Posterior cingulate gyrus (tissue), 11 donors: Measurements from ENCODE around the gene ZNF565.
A peak's percentile ranks its signal among the peaks of the same experiment; 100 is the strongest.
"Not testable (repeated sequence)": the region's sequence is repeated elsewhere in the genome, so short reads cannot be mapped to it uniquely, and the experiment has no call there.

Experiments
- DNase-seq, 10 donors: peaks; one replicate each; pipeline versions ENCODE4 v3.0.0 to v3.0.0-alpha.2; 2020 to 2021; ENCODE audit warnings: mixed read lengths in 3 of 10
- intact Hi-C: fragments of 100-400 bp; cut with DNase I; formaldehyde crosslinking; loops from one replicate; pipeline ENCODE4 v1.15.1; 2023

The ZNF565 gene

GRCh38 chr19:36215276-36216123, 1.0 kb upstream of the ZNF565 start:
- no peak for DNase-seq
- intact Hi-C loops = no loop called here

GRCh38 chr19:36212895-36213294, 1.6 kb downstream of the ZNF565 start:
- no peak for DNase-seq
- intact Hi-C loops = no loop called here

DNA sequence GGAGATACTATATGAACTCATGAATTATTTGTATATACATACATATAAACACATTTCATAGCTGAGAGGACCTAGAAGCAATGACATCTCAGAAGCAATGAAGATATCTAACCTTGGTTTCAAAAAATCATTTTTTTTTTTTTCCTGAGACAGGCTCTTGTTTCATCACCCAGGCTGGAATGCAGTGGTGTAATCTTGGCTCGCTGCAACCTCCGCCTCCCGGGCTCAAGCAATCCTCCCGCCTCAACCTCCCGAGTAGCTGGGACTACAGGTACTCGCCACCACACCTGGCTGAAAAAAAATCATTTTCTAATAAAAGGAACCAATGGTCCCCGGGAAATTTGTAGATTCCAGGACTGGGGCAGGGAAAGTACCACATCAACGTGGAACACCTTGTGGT, 4.0 kb downstream of the ZNF565 start:
- peak in 2 of 10 donors; percentile 41 to 42 for DNase-seq
- intact Hi-C loops = no loop called here

DNA sequence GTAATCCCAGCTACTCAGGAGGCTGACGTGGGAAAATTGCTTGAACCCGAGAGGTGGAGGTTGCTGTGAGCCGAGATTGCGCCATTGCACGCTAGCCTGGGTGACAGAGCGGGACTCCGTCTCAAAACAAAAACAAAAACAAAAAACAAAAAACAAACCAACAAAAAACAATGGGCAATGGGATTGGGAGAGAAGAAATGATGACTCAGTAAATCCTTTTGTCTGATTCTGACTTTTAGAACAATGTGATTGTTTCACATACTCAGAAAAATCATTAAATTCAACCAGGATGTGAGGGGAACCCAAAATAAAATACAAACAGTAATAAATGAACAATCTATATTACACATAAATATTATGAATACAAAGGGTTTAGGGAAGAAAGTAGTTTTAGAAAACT, 5.1 kb downstream of the ZNF565 start:
- no peak for DNase-seq
- intact Hi-C loops = no loop called here

GRCh38 chr19:36207605-36208252, 6.7 kb downstream of the ZNF565 start:
- DNase-seq = peak in 1 of 10 donors; percentile 14
- intact Hi-C loops = no loop called here

- intact Hi-C loops = no loop called here
Measured at GRCh38 chr19:36203293-36203692, 11.2 kb downstream of the ZNF565 start.

GRCh38 chr19:36201684-36202083, 12.8 kb downstream of the ZNF565 start:
- intact Hi-C loops = no loop called here
- DNase-seq = peak in 1 of 10 donors; percentile 35

More at GRCh38 chr19:36203293-36203692, 11.2 kb downstream of the ZNF565 start:
- DNase-seq = no peak

GRCh38 chr19:36198119-36198518, 16.3 kb downstream of the ZNF565 start:
- intact Hi-C loops = no loop called here

GRCh38 chr19:36196249-36196648, 18.2 kb downstream of the ZNF565 start:
- no peak for DNase-seq
- intact Hi-C loops = no loop called here

More at GRCh38 chr19:36198119-36198518, 16.3 kb downstream of the ZNF565 start:
- peak in 1 of 10 donors; percentile 28 for DNase-seq

- peak in 1 of 10 donors; percentile 53 for DNase-seq
- intact Hi-C loops = not testable (repeated sequence)
Measured at GRCh38 chr19:36186722-36187121, 27.7 kb downstream of the ZNF565 start.

DNA sequence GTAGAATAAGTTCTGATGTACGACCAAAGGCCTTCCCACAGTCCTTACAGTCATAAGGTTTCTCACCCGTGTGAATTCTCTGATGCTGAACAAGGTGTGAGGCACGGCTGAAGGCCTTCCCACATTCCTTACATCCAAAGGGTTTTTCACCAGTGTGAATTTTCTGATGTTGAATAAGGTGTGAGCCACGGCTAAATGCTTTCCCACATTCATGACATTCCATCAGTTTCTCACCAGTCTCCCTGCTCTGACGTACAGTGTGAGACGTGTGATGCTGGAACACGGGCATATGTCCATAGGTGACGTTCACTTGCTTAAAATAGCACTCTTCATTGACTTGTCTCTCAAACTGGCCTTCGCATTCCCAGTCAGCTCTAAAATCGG, 31.2 kb downstream of the ZNF565 start:
- DNase-seq = no peak
- intact Hi-C loops = no loop called here

DNA sequence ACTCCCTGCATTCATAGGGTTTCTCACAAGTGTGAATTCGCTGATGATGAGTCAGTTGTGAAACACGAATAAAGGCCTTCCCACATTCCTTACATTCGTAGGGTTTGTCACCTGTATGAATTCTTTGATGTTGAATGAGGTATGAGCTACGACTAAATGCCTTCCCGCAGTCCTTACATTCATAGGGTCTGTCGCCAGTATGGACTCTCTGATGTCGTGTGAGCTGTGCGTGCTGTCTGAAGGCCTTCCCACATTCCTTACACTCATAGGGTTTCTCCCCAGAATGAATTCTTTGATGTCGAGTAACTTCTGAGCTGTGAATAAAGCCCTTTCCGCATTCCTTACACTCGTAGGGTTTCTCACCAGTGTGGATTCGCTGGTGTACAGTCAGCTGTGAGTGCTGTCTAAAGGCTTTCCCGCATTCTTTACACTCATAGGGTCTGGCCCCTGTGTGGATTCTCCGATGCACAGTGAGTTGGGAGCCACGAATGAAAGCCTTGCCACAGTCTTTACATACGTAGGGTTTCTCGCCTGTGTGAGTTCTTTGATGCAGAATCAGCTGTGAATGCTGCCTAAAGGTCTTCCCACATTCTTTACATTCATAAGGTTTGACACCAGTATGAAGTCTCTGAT, 31.7 kb downstream of the ZNF565 start:
- intact Hi-C loops = no loop called here

GRCh38 chr19:36179077-36179476, 35.4 kb downstream of the ZNF565 start:
- peak in 1 of 10 donors; percentile 5 for DNase-seq

More for the DNA sequence above, 31.7 kb downstream of the ZNF565 start:
- peak in 1 of 10 donors; percentile 8 for DNase-seq

GRCh38 chr19:36173846-36174245, 40.6 kb downstream of the ZNF565 start:
- peak in 2 of 10 donors; percentile 2 to 29 for DNase-seq
- intact Hi-C loops = loop anchor here (10.0 kb wide), 1 partner anchor 219 kb away; no protein-coding TSS in a partner anchor

More at GRCh38 chr19:36179077-36179476, 35.4 kb downstream of the ZNF565 start:
- intact Hi-C loops = loop anchor here (10.0 kb wide), 1 partner anchor 224 kb away; no protein-coding TSS in a partner anchor

DNA sequence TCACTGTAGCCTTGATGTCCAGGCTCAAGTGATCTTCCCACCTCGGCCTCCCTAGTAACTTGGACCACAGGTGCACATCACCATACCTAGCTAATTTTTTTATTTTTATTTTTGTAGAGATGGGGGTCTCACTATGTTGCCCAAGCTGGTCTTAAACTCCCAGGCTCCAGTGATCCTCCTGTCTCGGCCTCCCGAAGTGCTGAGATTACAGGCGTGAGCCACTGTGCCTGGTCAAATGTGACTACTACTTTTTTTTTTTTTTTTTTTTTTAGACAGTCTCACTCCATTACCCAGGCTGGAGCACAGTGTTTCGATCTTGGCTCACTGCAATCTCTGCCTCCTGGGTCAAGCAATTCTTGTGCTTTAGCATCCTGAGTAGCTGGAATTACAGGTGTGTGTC, 41.6 kb downstream of the ZNF565 start:
- intact Hi-C loops = loop anchor here (10.0 kb wide), 1 partner anchor 218 kb away; no protein-coding TSS in a partner anchor
- peak in 2 of 10 donors; percentile 48 to 62 for DNase-seq

DNA sequence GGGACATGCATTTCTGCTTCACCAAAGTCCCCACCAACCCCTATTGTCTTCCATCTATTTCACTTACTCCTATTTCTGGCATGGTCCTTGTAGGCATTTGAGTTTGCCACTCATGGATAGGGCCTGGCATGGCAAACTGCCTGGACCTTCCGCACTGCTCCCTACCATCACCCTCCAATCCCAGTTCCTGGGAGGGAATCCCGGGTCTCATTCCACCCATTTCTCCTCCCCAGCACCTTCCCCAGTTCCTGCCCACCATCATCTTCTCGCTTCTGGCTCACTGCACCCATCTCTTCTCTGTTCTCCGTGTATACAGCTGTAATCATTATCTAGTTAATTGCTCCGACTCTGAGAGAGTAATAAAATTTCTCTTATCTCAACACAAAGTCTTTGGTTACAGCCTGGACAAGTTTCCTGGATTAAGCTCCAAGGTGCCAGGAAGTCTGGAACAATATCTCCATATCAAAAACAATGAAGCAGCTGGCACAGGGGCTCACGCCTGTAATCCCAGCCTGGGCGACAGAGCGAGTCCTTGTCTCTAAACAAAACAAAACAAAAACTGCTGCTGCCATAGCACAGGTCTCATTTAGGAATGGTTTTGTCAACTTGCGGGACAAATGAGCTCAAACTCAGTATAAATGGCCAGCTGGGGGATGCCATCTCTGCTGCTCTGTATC, 45.2 kb downstream of the ZNF565 start:
- intact Hi-C loops = no loop called here
- DNase-seq = peak in 1 of 10 donors; percentile 22

DNA sequence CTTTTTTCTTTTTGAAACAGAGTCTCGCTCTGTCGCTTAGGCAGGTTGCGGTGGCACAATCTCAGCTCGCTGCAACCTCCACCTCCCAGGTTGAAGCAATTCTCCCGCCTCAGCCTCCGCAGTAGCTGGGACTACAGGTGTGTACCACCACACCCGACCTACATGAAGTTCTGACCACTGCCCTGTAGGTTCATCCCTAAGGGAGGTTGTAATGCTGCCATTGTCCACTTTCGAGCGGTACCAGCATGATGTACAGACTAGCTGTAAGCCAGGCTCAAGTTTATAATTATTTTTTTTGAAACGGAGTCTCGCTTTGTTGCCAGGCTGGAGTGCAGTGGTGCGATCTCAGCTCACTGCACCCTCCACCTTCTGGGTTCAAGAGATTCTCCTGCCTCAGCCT, 50.7 kb downstream of the ZNF565 start:
- intact Hi-C loops = no loop called here

DNA sequence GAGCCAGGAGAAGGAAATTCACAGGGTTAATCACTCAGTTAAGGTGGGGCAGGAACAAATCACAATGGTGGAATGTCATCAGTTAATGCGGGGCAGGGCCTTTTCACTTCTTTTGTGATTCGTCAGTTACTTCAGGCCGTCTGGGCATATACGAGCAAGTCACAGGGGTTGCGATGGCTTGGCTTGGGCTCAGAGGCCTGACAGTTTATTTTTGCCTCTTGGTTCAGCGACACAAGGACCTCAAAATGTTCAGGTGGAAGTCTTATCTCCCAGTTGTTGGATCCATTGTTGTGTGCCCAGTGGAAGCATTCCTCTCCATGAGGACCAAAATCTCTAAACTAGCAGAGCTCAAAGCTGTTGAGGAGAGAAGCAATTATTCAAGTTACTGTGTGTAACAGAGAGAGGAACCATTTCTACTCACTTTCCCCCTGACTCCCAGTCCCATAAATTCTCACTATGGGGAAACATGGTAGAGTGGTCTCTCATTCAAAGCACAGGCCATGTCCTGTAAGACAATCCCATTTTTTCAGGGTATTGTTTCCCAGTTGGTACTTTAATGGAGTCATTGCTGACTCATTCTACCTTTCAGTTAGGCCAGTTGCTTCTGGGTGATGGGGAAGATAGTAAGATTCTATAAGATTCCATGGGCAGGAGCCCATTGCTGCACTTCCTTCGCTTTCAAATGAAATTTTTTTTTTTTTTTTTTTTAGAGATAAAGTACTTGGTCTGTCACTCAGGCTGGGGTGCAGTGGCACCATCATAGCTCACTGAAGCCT, 53.5 kb downstream of the ZNF565 start:
- DNase-seq = peak in 2 of 10 donors; percentile 7 to 44
- intact Hi-C loops = no loop called here

More for the DNA sequence above, 50.7 kb downstream of the ZNF565 start:
- DNase-seq = peak in 1 of 10 donors; percentile 28

DNA sequence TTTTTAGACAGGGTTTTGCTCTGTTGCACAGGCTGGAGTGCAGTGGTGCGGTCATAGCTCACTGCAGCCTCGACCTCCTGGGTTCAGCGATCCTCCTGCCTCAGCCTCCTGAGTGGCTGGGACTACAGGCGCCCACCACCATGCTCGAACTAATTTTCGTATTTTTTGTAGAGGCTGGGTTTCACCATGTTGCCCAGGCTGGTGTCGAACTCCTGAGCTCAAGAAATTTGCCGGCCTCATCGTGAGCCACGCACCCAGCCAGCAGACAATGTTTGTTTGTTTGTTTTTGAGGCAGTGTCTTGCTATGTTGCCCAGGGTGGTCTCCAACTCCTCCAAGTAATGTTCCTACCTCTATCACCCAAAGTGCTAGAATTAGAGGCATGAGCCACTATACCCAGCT, 61.3 kb downstream of the ZNF565 start:
- intact Hi-C loops = no loop called here
- DNase-seq = peak in 2 of 10 donors; percentile 55 to 67
